Measurements from ENCODE around the gene DIAPH2.

- TF ChIP-seq, protein P1, sequence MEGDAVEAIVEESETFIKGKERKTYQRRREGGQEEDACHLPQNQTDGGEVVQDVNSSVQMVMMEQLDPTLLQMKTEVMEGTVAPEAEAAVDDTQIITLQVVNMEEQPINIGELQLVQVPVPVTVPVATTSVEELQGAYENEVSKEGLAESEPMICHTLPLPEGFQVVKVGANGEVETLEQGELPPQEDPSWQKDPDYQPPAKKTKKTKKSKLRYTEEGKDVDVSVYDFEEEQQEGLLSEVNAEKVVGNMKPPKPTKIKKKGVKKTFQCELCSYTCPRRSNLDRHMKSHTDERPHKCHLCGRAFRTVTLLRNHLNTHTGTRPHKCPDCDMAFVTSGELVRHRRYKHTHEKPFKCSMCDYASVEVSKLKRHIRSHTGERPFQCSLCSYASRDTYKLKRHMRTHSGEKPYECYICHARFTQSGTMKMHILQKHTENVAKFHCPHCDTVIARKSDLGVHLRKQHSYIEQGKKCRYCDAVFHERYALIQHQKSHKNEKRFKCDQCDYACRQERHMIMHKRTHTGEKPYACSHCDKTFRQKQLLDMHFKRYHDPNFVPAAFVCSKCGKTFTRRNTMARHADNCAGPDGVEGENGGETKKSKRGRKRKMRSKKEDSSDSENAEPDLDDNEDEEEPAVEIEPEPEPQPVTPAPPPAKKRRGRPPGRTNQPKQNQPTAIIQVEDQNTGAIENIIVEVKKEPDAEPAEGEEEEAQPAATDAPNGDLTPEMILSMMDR (IDR thresholded peaks at IDR 0.05), result no peak
- TF ChIP-seq EP300 (IDR thresholded peaks at IDR 0.05) (no peak), POLR2A (IDR thresholded peaks at IDR 0.05) (no peak)
These were observed 843.1 kb downstream of the DIAPH2 start for GRCh38 chrX:97527725-97528124.
